ENCODE results near the gene TMEM41B.
"Not testable (repeated sequence)": the region's sequence is repeated elsewhere in the genome, so short reads cannot be mapped to it uniquely, and the experiment has no call there.

- not testable (repeated sequence) for TF ChIP-seq CTCF, POLR2A (IDR thresholded peaks at IDR 0.05)
Observed at GRCh38 chr11:9319377-9320001, 5.1 kb upstream of the TMEM41B start.
